Rectal smooth muscle tissue (tissue), 1 donor: Measurements from ENCODE around the gene LACTBL1.

Experiments
- H3K27ac ChIP-seq: one replicate; pipeline ENCODE4 v1.7.0; 2013; ENCODE audit warnings: low read depth, low read length, inconsistent platforms
- H3K27me3 ChIP-seq: one replicate; pipeline ENCODE4 v1.7.0; 2013; ENCODE audit warnings: low read length; ENCODE audit not compliant: control insufficient read depth, insufficient read depth
- H3K36me3 ChIP-seq: one replicate; pipeline ENCODE4 v1.7.0; 2013; ENCODE audit warnings: low read length; ENCODE audit not compliant: control insufficient read depth, insufficient read depth
- H3K4me1 ChIP-seq: one replicate; pipeline ENCODE4 v1.7.0; 2013; ENCODE audit warnings: low read length; ENCODE audit not compliant: control insufficient read depth, insufficient read depth
- H3K4me3 ChIP-seq: one replicate; pipeline ENCODE4 v1.7.0; 2013; ENCODE audit warnings: low read length
- H3K9ac ChIP-seq: one replicate; pipeline ENCODE4 v1.7.0; 2013; ENCODE audit warnings: low read length

Gene LACTBL1

DNA sequence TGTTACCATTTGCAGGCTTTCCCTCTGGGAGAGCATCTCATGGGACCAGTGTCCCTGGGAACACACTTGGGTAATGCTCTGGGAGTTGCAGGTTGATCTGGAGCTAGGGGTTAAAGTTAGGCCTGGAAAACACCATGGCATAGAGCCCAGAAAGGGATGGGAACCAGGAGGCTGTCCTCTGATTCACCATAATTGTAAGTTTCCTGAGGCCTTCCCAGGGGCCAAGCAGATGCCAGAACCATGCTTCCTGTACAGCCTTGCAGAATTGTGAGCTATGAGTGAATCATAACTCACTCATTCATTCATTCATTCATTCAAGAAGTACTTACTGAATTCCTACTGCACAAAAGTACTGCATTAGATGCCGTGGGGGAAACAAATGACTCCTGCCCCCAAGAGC is 50.0 kb downstream of the LACTBL1 start:
- Histone ChIP-seq H3K9ac (no peak overlapping the region), H3K4me3 (no peak overlapping the region), H3K36me3 (no peaks in the 10 kb centered on the region), H3K27ac (no peak overlapping the region), H3K27me3 (no peaks in the 10 kb centered on the region), H3K4me1 (no peaks in the 10 kb centered on the region)

DNA sequence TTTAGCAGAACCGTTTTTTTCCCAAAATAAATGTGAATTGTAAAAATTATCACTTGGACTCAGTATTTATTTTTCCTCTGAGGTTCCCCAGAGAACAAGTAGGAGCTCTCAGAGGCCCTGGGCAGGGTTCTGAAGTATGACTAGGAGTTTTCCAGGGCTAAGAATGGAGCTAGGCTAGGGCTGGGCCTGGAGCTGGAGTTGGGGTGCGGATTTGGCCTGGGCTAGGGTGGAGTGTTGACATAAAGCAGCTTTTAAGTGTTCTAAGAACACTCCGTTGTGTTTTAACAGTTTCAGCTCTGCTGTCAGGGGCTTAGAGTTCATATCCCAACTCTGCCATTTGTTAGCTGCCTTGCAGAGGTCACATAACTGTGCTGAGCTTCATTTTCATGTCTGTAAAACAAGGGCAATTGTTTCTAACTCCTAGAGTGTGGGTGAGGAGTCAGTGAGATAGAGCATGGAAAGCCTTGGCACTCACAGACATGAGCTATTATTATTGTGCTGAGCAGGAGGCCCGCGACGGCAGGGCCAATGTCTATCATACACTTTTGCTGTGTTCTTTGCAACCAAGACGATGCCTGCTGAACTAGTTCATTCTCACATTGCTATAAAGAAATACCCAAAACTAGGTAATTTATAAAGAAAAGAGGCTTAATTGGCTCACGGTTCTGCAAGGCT is 51.1 kb downstream of the LACTBL1 start:
- Histone ChIP-seq H3K4me3 (no peak overlapping the region), H3K4me1 (no peaks in the 10 kb centered on the region), H3K27ac (no peak overlapping the region), H3K9ac (no peak overlapping the region), H3K36me3 (no peaks in the 10 kb centered on the region), H3K27me3 (no peaks in the 10 kb centered on the region)

DNA sequence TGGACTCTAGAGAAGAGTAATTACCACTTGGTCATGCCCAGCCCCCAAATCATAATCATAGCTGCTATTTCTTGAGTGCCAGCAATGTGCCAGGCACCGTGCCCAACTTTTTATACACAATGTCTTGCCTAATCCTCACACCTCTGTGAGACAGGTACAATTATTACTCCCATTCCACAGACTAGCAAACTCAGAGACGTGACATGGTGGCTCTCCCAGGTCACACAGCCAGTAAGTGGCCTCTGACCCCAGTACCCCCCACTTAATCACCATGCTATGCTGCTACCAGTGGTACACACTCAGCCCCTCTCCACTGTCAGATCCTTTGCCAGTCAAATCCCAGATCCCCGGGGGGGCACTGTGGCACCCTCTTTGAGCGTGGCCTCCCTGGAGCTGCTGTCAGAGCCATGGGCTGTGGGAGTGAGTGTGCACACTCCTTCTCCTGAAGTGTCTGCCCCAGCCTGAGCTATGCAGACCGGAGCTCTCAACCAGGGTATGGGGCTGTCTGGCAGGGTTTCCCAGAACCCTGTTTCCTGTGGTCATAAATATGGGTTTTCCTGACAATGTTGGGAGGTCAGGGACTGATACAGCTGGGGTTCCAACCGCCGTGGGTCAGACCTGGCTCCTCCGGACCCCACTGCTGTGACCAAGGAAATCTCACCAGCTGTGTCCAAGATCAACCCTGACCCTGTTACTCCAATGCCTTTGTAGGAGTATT is 51.8 kb downstream of the LACTBL1 start:
- no peak overlapping the region for H3K9ac ChIP-seq
- H3K4me3 ChIP-seq: no peak overlapping the region
- no peaks in the 10 kb centered on the region for H3K36me3 ChIP-seq
- no peaks in the 10 kb centered on the region for H3K4me1 ChIP-seq
- no peak overlapping the region for H3K27ac ChIP-seq
- H3K27me3 ChIP-seq: no peaks in the 10 kb centered on the region

DNA sequence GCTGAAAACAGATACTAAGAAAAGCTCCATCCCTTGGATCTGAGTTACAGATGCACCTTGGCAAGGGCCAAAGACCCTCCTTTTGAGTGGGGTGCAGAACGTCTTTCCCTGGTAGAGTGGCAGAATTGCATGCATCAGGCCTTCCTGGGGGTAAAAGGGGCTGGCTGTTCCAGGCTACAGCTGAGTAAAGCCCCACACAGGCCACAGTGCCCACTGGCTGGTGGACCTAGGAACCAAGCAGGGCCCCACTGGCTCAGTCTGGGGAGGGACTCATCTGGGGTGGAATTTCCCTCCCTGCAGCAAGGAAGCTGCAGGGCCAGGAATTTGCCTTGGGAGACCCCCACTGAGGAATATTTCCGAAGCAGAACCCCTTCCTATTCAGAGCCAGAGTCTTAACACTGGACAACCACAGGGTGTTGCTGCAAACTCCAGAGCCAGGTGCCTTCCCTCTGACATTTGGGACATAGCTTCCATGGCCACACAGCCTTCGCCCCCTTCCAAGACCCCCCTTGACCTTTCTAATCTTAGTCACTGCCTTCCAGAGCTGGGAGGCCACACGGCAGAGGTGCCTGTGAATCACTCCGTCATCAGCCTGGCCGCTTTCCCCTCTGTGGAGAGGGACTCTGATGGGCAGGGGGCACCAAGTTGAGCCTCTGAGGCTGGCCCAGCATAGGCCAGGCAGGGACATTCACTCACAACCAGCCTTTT is 52.5 kb downstream of the LACTBL1 start:
- Histone ChIP-seq H3K27ac (no peak overlapping the region), H3K9ac (no peak overlapping the region), H3K4me3 (no peak overlapping the region), H3K4me1 (no peaks in the 10 kb centered on the region), H3K36me3 (no peaks in the 10 kb centered on the region), H3K27me3 (no peaks in the 10 kb centered on the region)

DNA sequence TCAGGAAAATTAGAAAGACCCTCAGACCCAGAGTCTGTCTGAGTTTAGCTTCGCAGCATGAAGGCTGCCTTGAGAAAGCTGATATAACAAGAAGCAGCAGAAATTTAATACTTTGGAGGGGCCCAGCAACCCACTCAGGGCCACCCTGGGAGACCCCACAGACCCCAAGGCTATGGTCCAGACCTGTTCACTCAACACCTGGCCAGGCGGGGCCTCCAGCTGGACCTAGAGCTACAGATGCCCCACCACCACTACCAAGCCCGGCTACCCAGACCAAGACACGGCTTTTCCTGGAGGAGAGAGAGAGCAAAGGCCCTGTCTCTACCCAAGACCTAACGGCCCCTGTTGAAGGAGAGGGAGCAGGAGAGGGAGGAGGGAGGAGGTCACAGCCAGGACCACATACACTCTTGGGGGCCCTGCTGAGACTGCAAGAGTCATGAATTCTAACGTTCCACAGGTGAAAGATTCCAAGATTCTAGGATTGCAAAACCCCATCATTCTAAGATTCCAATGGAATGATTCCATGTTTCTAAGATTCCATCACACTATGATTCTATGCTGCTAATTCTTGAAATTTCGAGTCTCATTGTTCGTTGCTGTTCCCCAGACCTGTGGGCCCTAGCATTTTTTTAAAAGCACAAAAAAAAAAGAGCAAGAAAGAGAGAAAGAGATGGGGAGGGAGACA is 53.2 kb downstream of the LACTBL1 start:
- Histone ChIP-seq H3K9ac (no peak overlapping the region), H3K4me3 (no peak overlapping the region), H3K27ac (no peak overlapping the region), H3K4me1 (no peaks in the 10 kb centered on the region), H3K36me3 (no peaks in the 10 kb centered on the region), H3K27me3 (no peaks in the 10 kb centered on the region)

DNA sequence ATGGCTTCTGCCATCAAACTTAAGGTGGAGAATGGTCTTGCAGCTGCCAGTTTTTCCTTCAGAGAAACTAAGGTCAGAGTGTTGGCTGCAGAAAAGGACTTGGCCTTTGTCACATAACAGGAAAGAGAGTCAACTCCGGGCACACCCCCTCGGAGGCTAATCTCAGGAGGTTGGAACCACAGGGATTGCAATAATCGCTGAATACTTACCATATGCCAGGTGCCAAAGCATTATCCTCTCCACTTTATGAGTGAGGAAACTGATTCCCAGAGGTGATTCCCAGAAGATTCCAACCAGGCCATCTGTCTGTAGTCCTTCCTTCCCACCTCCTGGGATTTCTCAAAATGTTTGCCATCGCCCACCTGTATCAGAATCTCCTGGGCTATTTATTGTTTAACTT is 54.0 kb downstream of the LACTBL1 start:
- H3K4me1 ChIP-seq: no peaks in the 10 kb centered on the region
- no peak overlapping the region for H3K9ac ChIP-seq
- H3K27ac ChIP-seq: no peak overlapping the region
- no peak overlapping the region for H3K4me3 ChIP-seq
- H3K27me3 ChIP-seq: no peaks in the 10 kb centered on the region
- H3K36me3 ChIP-seq: no peaks in the 10 kb centered on the region

DNA sequence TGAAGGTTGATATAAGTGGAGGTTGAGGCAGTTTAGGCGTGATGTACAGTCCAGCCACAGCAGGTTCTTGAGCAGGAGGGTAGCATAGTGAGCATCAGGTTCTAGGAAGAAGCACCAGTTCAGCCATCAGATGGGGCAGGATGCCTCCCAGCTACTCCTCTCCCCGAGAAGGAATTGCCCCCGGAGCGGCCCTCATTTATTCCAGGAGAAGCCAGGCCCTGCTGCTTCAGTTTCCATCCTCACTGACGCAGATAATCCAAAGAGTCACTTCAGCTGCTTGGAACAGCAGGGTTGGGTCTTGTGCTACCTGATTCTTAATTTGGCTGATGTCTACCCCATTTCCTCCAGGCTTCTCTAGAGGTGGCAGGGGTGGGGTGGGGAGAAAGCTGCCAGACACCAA is 54.7 kb downstream of the LACTBL1 start:
- Histone ChIP-seq H3K9ac (no peak overlapping the region), H3K4me3 (no peak overlapping the region), H3K27me3 (no peaks in the 10 kb centered on the region), H3K4me1 (no peaks in the 10 kb centered on the region), H3K27ac (no peak overlapping the region), H3K36me3 (no peaks in the 10 kb centered on the region)

DNA sequence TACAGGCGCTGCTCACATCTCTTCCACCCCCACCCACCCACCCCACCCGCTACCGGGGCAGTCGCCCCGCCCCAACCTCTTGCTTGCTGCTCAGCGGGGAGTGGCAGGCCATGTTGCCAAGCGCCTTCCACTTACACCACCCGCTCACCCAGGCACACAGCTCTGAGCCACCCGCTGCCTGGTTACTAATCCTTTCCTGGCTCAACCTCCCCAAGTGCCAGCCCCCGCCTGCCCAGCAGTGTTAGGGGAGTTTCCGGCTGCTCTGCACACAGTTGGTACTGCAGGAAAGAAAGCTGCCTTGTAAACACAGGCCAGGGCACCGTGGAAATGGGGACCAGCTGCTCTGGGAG is 56.2 kb downstream of the LACTBL1 start:
- Histone ChIP-seq H3K27me3 (no peaks in the 10 kb centered on the region), H3K4me3 (no peak overlapping the region), H3K36me3 (peaks cover 4% of the 10 kb centered on the region), H3K9ac (no peak overlapping the region), H3K4me1 (no peaks in the 10 kb centered on the region), H3K27ac (no peak overlapping the region)

DNA sequence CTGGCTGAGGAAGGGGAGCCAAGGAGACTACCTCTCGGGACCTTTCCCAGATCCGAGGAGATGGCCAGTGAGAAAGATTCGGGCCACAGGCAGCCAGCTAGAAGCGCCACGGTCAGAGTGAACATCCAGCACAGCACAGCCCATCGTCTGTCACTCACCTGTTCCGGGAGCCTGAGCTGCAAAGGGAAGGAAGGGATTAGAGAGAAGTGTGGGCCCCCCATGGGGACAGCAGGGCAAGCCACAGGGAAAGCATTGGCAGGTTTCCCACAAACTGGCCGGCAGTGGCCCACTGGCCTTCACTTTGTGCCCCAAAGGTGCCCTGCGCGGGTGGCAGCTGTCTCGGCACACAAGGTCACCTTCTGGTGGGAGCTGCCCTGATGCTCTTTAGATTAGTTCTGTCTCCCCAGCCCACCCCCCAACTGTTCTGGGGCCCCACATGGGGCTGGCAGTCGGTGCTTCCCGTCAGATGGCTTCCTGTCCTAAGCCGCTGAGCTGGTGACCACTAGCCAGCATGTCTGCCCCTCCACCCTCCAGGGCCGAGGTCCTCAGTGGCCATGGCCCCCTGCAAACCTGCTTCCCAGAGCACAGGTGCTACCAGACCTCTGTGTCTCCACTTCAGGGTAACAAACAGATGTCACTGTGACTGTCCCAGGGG is 56.7 kb downstream of the LACTBL1 start:
- H3K27ac ChIP-seq: no peak overlapping the region
- H3K27me3 ChIP-seq: no peaks in the 10 kb centered on the region

DNA sequence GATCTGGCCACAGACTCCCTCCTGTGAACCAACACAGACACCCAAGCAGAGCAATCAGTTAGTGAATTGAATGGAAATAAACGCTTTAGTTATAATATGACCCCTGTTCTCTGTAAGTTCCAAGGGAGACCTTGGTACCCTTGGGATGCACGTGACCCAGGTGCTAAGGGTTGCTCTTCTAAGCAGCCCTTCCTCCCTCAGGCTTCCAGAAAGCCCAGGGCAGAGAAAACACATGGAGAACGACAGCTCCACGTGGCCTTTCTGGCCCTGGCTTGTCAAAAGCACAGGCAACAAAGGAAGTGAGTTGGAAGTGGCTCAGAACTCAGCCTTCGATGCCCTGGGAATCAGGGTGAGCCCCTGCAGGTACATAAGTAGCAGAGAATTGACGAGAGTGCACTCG is 57.4 kb downstream of the LACTBL1 start:
- no peaks in the 10 kb centered on the region for H3K4me1 ChIP-seq
- H3K4me3 ChIP-seq: no peak overlapping the region
- H3K9ac ChIP-seq: no peak overlapping the region
- H3K36me3 ChIP-seq: peaks cover 4% of the 10 kb centered on the region
- no peak overlapping the region for H3K27ac ChIP-seq
- no peaks in the 10 kb centered on the region for H3K27me3 ChIP-seq

More for the DNA sequence above, 56.7 kb downstream of the LACTBL1 start:
- H3K4me3 ChIP-seq: no peak overlapping the region
- peaks cover 4% of the 10 kb centered on the region for H3K36me3 ChIP-seq
- H3K4me1 ChIP-seq: no peaks in the 10 kb centered on the region
- no peak overlapping the region for H3K9ac ChIP-seq

DNA sequence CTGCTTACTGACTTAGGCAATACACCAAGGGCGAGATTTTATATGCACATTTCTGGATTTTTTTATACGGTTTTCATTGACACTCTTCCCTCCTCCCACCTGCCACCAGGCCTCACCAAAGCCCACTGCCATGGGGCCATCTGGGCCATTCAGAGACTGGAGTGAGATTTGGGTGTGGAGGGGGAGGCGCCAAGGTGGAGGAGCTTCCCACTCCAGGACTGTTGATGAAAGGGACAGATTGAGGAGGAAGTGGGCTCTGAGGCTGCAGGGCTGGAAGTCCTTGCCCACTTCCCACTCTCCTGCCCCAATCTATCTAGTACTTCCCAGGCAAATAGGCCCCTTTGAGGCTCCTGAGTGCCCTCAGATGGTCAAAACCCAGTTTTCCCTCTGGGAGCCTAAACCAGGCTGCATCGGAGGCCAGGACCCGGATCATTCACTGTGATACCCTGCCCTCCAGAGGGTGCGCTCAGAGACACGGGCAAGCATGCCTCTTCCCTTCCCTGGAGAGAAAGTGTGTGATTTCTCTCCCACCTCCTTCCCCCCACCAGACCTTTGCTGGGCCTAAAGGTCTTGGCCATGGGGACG is 57.9 kb downstream of the LACTBL1 start:
- Histone ChIP-seq H3K4me3 (no peak overlapping the region), H3K27me3 (no peaks in the 10 kb centered on the region), H3K9ac (no peak overlapping the region), H3K36me3 (peaks cover 4% of the 10 kb centered on the region), H3K4me1 (no peaks in the 10 kb centered on the region), H3K27ac (no peak overlapping the region)

DNA sequence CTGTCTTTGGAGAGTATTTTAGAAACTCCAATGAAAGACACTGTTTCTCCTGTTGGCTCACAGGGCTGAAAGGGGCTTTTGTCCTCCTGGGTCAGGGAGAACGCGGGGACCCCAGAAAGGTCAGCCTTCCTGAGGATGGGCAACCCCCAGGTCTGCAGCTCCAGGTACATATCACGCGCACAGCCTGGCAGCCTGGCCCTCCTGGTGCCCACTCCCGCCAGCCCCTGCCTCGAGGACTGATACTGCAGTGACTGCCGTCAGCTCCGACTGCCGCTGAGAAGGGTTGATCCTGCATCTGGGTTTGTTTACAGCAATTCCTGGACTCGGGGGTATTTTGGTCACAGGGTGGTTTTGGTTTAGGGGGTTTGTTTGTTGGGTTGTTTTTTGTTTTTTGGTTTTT is 58.5 kb downstream of the LACTBL1 start:
- Histone ChIP-seq H3K27ac (no peak overlapping the region), H3K36me3 (peaks cover 4% of the 10 kb centered on the region), H3K27me3 (no peaks in the 10 kb centered on the region), H3K4me1 (no peaks in the 10 kb centered on the region), H3K4me3 (no peak overlapping the region), H3K9ac (no peak overlapping the region)
